ENCODE data around the gene ENAH.

GRCh38 chr1:225668222-225668621 lies 15.3 kb upstream of the ENAH start:
- no peak for TF ChIP-seq CTCF (IDR thresholded peaks at IDR 0.05; ENCODE audit: low read depth, low read length)
- TF ChIP-seq EZH2phosphoT487 (IDR thresholded peaks at IDR 0.05; ENCODE audit: low read depth) = no peak
